Prostate gland (tissue), 2 donors: ENCODE data around the gene TPD52L1.

Experiments
- POLR2A ChIP-seq: fragments of 450-650 bp; IDR thresholded peaks from one replicate; pipeline ENCODE4 v1.6.1; 2016; ENCODE audit warnings: antibody characterized with exemption, mild to moderate bottlenecking
- TF ChIP-seq, protein P1 (sequence below), 4 experiments: fragments of 200-600 bp in 2 of 4; fragments of 450-650 bp in 2 of 4; sonication (generic) in 2 of 4; IDR thresholded peaks; 1 replicate in 3 of 4; 2 replicates in 1 of 4; pipeline ENCODE4 v1.5.1; 2016 to 2019; ENCODE audit warnings: antibody characterized with exemption in 4 of 4, mild to moderate bottlenecking in 2 of 4, moderate library complexity in 2 of 4

DNA sequence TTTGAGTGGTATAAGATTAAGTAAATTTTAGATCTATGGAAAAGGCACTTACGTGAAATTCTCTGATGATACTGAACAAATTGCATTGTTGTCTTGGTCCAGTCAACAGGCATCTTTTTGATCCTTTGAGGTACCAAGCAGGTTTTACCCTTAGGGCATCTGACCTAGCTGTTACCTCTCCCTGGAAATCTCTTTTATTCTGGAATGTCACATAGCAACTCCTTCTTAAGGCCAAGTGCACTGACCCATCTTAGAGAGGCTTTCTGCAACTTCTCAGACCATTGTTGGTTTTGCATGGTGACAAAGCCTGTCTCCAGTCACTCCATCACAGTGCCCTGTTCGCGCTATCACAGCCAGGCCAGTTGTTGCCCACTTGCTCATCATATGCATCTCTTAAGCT is 42.0 kb downstream of the TPD52L1 start:
- no peak for TF ChIP-seq POLR2A
- TF ChIP-seq, protein P1, sequence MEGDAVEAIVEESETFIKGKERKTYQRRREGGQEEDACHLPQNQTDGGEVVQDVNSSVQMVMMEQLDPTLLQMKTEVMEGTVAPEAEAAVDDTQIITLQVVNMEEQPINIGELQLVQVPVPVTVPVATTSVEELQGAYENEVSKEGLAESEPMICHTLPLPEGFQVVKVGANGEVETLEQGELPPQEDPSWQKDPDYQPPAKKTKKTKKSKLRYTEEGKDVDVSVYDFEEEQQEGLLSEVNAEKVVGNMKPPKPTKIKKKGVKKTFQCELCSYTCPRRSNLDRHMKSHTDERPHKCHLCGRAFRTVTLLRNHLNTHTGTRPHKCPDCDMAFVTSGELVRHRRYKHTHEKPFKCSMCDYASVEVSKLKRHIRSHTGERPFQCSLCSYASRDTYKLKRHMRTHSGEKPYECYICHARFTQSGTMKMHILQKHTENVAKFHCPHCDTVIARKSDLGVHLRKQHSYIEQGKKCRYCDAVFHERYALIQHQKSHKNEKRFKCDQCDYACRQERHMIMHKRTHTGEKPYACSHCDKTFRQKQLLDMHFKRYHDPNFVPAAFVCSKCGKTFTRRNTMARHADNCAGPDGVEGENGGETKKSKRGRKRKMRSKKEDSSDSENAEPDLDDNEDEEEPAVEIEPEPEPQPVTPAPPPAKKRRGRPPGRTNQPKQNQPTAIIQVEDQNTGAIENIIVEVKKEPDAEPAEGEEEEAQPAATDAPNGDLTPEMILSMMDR (IDR thresholded peaks at IDR 0.05) = no peak
